ENCODE measurements around the gene PCDHB13.

- TF ChIP-seq POLR2A (IDR thresholded peaks at IDR 0.05; ENCODE audit: low read depth, low read length) (no peak), TAF1 (IDR thresholded peaks at IDR 0.05; ENCODE audit: borderline replicate concordance, low read depth, low read length) (no peak), POLR2AphosphoS5 (IDR thresholded peaks at IDR 0.05; ENCODE audit: low read depth, low read length) (no peak)
These were observed 14.1 kb upstream of the PCDHB13 start, which contains the start of gene PCDHB11 for GRCh38 chr5:141199359-141200235.
